Non-pigmented ciliary epithelial cell (primary cell): Measurements from ENCODE around the gene B9D2.
"Not testable (repeated sequence)": the region's sequence is repeated elsewhere in the genome, so short reads cannot be mapped to it uniquely, and the experiment has no call there.

Source experiments
- DNase-seq: peaks from one replicate; pipeline ENCODE4 v3.0.0-alpha.2; 2010; ENCODE audit warnings: low read depth

The B9D2 gene, protein sequence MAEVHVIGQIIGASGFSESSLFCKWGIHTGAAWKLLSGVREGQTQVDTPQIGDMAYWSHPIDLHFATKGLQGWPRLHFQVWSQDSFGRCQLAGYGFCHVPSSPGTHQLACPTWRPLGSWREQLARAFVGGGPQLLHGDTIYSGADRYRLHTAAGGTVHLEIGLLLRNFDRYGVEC

DNA sequence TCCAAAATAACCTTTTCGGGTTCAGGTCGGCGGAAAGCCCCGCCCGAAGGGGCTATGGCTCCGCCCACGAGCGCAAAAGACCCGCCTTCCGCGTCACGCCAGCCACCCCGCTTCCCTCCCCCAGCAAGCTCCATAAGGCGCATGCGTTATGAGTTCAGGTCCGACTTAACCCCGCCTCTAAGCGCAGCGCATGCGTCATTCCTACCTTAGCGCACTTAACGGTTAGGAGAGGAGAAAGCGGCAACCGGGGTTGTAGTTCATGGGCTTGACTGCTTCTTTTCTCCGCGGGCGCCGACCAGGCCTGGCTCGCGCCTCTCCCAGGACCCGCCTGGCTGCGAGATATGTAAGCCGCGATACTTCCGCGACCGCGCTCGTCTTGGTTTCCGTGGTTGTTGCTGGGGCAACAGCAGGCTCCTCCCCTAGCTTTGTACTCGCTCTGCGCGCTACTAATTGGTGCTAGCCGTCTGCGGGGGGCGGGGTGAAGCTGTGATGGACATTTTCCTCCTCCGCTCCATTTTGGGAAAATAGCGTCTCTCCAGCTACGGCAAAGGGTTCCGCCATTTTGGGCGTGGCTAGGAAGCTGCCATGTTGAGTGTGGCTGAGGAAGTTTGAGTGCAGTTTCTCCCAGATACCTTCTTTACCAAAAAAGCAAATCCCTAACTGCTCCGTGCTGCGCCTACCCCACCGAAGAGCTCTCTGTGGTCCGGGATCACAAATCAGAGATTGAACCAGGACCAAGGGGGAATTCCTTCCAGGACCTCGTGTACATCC, at the start of gene B9D2:
B9D2 (minus strand) TSS at position 397 of the 771 bp plus-strand sequence. CDS start 630 bp downstream, outside the sequence.
- peak; percentile 92 for DNase-seq

DNA sequence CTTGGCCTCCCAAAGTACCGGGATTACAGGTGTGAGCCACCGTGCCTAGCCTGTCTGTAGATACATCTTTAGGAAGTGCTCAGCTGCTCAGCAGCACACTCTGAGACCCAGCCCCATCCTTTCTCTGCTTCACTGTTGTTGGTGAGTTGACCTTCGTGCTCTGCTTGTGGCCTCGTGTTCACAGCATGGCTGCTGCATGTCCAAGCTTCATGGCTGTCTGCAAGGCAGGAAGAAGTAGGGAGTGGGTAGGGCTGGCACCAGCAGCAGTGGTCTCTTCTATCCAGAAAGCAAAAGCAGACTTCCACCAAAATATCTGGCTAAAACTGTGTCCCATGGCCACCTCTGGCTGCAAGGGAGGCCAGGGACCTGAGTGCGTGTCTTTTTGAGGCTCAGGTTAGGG, 49.0 kb upstream of the B9D2 start:
- no peak for DNase-seq

DNA sequence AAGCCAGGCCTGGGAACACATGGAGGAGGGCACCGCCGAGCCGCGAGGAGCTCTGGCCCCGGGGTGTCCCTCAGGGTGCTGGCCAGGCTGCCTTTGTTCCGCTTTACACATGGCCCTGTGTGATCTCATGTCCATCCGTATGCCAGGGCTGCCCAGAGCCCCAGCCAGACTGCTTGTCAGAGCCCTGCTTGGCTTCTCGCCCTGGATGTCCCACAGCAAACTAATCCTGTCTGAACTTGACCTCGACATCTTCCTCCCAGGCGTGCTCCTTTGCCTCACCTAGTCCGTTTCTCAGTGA, 48.0 kb upstream of the B9D2 start:
- no peak for DNase-seq

DNA sequence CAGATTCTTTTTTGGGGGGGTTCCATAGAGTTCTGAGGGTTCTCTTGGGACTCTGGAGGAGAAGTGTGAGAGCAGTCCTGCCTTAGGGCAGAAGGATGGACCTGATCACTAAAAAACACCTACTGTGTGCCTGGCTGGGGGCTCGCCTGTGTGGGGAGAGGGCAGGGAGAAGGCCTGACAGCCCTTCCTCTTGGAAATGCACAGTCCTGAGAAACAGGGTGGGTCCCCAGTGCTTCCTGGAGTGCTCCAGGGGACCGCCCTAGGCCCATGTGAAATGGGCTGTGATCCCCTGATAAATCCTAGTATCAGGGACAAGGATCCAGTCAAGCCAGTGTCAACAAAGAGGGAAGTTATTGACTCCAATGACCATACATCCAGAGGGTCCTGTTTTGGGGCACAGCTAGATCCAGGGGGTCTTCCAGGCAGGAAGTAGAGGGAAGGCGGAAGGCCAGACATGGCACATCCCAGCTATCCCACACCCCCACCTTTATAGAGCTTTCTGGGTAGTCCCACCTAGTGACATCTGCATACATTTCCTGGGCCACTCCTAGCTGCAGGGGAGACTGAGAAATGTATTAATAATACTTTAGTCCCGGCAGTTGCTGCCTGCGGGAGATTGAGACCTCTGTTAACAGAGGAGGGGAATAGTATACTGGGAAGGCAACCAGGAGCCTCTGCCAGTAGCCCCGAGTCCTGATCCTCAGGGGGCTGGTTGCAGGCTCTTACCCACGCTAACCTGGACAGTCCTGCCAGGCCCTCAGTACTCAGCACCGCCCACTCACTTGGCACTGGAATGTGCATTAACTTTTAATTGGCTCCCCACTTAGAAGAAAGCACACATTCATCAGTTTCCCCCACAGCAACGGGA, 47.4 kb upstream of the B9D2 start:
- no peak for DNase-seq

DNA sequence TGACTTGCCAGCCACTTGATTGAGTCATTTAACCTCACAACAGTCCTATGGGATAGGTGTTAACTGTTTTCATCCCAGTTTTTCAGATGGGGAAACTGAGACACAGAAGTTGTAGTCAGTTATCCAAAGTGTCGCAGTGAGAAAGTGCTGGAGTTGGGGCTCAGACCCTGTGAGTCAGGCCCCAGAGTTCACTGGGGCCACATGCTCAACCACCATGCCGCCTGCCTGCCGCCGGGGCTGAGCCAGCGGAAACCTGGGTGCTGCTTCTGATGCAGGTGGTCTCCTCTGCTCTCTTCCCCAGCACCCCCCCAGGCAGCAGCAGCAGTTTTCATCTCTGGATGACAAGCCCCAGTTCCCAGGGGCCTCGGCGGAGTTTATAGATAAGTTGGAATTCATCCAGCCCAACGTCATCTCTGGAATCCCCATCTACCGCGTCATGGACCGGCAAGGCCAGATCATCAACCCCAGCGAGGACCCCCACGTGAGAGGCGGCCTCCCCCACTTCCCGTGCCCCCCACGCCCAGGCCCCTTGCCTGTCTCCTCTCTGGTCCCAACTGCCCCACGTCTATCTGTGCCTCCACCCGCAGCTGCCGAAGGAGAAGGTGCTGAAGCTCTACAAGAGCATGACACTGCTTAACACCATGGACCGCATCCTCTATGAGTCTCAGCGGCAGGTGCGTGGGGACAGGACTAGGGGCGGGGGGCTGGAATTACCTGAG, 46.5 kb upstream of the B9D2 start:
- no peak for DNase-seq

DNA sequence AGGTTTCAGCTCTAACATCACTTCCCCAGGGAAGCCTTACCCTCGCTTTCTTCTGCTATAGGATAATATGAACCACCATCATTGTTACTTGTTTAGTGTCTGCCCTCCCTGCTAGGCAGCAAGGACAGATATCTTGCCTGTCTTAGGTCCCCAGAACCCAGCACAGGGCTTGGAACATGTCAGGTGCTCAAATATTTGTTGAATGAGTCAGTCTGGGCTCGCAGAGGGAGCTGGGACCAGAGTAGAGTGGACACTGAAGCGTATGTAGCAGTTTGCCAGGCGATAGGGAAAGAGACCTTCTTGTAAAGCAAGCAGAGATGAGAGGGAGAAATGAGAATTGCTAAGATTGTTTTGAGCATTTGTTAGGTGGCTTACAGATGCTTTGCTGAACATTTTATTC, 45.3 kb upstream of the B9D2 start:
- peak; percentile 35 for DNase-seq

DNA sequence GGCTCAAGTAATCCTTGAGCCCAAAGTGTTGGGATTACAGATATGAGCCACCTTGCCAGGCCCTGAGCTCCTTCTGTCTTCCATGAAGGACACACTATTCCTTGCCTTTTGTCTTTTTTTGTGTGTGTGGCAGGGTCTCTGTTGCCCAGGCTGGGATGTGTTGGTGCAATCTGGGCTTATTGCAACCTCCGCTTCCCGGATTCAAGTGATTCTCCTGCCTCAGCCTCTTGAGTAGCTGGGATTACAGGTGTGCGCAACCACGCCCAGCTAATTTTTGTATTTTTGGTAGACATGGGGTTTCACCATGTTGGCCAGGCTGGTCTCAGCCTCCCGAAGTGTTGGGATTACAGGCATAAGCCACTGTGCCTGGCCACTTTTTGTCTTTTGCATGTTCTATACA, 44.9 kb upstream of the B9D2 start:
- not testable (repeated sequence) for DNase-seq

DNA sequence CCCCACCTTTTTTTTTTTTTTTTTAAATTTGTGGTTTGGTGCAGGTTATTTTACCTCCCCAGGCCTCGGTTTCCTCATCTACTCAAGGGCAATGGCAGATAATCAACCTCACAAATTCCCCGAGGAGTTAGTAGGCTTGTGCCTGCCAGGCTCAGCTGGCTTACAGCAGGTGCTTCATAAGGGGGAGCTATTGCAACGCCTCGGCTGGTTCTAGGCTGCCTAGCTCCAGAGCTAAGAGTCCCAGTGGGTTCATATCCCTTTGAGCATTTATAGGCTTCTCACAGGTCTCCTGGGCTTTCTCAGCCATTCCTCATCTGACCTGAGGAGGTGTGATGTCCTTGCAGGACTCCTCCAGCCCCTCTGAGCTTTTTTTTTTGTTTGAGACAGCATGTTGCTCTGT, 44.3 kb upstream of the B9D2 start:
- no peak for DNase-seq

DNA sequence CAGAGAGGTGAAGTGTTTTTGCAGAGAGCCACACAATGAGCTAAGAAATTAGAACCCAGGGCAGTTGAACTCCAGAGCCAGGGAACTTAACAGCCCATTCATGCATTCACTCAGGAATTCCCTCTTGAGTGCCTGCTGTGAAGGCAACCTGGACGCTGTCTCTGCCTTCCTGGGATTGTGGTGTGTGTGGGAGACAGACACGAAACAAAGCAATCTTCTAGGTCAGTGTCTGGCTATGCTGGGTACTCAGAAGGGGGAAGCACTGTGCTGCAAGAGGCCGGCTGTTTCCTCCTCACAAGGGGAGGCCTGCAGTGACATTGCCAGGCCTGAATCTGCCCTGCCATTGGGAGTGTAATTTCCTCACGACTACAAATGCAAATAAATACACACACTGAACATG, 43.3 kb upstream of the B9D2 start:
- peak; percentile 64 for DNase-seq

DNA sequence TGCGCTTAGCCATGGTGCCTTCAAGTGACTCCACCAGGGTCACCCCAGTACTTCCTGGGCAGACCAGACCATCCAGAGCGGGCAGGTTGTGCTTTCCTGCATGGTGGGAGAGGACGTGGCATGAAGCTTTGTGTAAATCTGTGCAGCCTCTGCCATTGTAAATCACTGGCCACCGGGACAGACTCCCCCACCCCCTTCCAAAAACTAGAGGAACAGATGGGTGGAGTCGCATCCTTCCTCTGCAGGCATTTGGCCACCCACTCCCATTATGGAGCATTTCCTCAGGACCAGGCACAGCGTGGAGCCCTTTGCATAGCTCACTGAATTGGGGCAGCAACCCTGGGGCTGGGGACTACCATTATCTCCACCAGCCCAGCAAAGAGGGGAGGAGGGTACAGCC, 41.8 kb upstream of the B9D2 start:
- DNase-seq: no peak

DNA sequence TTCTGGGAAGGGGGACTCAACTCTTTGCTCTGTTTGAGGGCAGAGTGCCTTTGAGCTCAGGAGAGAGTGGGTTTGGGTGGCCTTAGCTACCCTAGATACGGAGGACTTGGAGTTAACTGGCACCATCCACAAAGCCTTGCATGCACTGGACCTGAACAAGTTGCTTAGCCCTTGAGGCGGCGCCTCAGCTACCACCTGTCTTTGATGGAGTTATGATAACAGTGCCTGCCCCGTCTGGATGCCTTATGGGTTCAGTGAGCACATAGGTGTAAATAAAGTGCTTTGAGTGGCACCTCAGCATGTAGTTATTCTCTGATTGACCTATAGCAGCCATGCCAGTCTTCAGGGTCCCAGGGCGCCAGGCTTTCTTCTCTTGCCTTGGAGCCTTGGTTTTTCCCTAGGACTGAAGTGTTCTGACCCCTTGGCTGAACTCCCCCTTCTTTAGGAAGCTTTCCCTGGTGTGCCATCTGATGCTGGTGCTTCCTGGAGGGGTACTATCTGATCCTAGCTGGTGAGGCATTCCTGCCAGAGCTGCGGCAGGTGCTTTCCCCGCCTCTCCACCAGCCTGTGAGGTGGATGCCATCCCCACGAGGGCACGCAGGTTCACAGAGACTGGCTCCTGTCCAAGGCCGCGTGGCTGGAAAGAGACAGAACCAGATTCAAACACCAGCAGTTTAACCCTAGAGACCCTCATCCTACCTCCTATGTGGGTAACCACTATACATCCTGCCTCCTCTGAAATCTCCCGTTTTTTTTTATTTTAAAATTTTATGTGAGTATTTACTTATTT, 39.4 kb upstream of the B9D2 start:
- DNase-seq: no peak

DNA sequence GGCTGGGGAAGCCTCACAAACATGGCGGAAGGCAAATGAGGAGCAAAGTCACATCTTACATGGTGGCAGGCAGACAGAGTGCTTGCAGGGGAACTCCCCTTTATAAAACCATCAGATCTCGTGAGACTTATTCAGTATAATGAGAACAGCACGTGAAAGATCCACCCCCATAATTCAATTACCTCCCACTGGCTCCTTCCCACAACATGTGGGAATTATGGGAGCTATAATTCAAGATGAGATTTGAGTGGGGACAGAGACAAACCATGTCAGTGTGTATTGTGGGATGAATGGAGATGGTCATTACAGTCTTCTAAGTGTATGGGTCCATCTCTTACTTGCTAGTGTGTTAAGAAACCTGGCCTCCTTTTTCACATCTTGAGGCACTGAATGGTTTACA, 38.1 kb upstream of the B9D2 start:
- DNase-seq: no peak

DNA sequence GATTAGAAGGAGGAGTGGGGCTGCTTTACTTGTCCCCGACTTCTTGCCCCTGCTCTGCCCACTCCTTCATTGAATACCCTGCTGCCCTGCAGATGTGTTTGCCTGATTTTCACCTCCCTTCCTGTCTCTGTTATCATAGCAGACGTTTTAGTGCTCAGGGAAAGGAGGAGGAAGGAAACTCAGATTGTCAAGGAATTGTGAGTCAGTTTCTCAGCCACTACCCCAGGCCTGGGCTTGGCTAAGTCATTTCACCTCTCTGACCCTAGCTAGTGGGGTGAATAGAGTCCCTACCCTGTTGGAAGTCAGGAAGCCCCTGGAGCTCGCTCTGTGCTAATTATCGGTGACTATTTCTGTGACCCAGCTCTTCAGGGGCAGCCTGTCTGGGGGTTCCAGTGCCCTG, 37.5 kb upstream of the B9D2 start:
- DNase-seq: no peak

DNA sequence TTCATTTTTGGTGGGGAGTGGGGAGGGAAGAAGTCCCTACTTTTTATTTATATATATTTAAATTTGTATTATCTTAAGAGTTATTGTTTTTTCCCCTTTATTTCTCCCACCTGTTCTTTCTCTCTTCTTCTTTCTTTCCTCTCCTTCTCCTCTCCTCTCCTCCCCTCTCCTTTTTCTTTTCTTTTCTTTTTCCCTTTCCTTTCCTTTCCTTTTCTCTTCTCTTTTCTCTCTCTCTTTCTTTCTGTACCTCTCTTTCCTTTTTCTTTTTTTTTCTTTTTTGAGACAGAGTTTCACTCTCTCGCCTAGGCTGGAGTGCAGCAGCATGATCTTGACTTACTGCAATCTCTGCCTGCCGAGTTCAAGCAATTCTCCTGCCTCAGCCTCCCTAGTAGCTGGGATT, 35.6 kb upstream of the B9D2 start:
- DNase-seq: no peak

DNA sequence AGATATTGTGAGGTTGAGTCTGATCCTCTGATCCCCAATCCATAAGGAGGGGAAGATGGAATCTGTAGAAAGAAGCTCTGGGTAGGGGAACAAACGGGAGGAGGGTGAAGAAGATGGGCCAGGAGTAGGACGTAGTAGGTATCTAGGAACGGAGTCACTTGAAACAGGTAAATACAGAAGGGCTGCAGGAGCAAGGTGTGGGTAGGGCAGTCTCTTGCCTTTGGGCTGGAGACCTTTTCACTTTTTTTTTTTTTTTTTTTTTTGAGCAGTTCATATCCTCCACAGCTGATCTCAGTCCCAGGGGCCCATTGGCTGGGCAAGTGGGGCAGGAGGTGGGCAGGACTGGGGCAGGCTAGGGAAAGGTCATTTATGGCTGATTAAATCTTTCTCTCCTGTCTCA, 35.1 kb upstream of the B9D2 start:
- DNase-seq: no peak

DNA sequence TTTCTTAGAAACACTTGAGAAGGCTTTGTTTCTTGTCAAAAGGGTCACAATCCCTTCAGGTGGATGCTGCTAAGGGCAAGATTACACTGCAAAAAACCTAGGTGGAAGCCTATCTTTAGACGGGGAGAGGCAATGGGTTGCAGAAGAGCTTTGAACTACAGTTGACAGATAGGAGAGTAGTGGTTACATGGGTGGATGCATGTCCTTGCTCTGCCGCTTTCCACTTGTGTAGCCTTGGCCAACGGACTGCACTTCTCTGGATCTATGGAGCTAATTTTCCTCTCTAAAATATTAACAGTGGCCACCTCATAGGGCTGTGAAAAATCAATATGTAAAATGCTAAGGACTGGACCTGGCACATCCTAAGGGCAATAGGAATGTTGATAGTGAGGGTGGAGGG, 34.6 kb upstream of the B9D2 start:
- no peak for DNase-seq

DNA sequence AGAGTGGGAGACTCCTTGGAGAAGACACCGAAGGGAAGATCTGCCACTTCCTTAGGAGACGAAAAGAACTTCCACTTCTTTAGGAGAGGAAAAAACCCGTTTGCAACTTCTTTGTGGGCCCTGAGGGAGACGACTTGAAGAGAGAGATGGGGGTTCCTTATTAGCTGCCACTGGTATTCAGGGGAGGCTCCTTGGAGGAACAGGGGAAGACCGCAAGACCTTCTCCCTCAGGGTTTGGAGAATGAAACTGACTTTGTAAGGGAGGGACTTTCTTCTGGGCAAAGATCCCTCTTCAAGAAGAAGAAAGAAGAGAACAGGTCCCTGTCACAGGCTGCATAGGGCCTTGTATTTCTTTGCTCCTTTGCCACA, 34.1 kb upstream of the B9D2 start:
- no peak for DNase-seq

DNA sequence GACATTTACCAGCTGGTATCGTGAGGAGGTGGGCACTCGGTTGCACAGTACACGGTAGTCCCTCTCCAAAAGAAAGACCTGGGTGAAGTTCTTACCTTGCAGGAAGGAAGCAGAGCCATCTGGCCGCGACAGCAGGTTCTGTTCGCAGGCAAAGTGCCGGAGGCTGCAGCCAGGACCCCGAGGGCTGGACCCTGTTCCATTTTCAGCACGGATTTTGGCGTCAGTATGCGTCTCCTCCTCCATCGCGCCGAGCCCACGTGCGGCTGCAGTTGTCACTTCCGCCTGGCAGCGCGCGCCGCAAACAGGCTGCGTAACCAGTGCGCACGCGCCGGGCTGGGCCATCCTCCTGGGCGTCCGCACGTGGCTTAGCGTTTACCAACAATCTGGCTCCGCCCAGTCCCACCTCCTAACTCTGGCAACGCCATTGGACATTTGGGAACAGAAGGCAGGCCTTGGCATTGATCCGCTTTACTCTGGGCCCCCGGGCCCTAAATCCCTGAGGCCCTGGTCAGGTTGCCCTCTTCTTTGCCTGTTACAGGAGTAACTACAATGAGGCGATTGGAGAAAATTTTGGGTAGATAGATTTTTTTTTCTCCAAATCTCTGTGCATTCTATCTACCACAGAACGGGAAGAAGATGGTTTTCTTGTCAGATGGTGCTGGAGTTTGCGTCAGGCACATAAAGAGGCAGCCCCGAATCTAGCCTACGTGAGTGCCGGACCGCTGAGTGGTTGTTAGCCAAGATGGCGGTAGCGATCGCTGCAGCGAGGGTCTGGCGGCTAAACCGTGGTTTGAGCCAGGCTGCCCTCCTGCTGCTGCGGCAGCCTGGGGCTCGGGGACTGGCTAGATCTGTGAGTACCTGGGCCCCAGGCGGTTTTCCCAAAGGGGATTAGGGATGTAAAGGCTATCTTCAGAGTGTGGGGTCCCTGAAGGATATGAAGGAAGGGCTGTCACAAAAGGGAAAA, 33.4 kb upstream of the B9D2 start, which contains the start of the genes BCKDHA and EXOSC5:
BCKDHA (plus strand) TSS at position 733 of the 964 bp plus-strand sequence; CDS start at position 743, 10 bp downstream.
EXOSC5 (minus strand) TSS at position 274 of the 964 bp plus-strand sequence; CDS start at position 243, 31 bp downstream.
- DNase-seq: peak; percentile 99

DNA sequence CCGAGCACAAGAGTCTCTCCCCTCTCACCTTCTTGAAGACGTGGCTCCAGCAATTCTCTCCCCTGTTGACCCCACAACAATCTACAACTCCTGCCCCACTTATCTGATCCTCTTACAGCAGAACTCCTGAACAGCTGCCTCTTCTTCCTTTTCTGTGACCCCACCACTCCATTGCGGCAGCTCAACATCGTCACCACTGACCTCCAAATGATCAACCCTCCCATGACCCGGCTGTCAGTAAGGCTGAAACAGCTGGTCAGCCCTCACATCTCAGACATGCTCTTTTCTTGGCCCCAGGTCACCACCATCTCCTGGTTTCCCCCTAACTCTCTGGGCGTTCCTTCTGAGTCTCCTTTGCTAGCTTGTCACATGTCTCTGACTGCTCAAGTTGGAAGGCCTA, 31.4 kb upstream of the B9D2 start:
- no peak for DNase-seq

DNA sequence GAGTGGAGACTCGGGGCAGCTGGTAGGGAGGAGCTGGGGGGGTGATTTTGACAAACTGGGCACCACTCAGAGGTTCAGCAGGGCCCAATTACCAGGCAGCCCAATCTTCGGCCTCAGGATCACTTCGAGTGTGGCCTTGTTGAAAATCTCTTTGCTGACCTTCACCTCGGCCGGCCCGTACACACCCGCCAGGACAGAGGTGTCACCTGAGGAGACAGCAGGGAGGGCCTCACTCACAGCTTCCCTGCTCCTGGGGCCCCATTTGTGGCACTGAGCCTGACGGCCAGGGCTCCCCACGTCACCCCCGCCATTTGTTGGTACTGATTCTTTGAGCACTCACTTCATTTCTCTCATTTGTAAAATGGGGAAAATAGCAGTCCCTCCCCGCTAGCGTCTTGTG, 28.8 kb upstream of the B9D2 start:
- DNase-seq: no peak
